HepG2 (cell line): ENCODE measurements around the gene PXMP4. TPM values are rescaled to one million over a fixed set of nuclear protein-coding genes. Genes with fewer than 3 reads are reported as not detected.

Source experiments
- ATAC-seq: fragments of 200-7000 bp; cut with Tn5 transposase; 3 replicates; pipeline ENCODE4 v1.9.1; 2020; ENCODE audit warnings: mild to moderate bottlenecking, moderate library complexity
- BruUV-seq: library from RNA; stranded (reverse); fragments of 400-500 nt; replicated peaks from 2 replicates; lab custom pipeline; 2021; lab: Mats Ljungman, UMichigan
- CTCF ChIA-PET: fragments of 300-600 bp; formaldehyde crosslinking; extraction: SDS; loops from one replicate; lab custom pipeline; 2021; ENCODE audit warnings: low total read pairs, inconsistent platforms, low intra/inter-chr PET ratio; lab: Yijun Ruan, JAX
- POLR2A ChIA-PET: fragments of 350-600 bp; sonication (Branson Sonifier 250); formaldehyde crosslinking; loops from one replicate; lab custom pipeline; 2020; ENCODE audit warnings: antibody characterized with exemption, inconsistent platforms; lab: Yijun Ruan, JAX
- DNase-seq: peaks from one replicate; pipeline ENCODE4 v3.0.0-alpha.2; 2015; ENCODE audit warnings: low spot score
- FAIRE-seq: peaks from 3 replicates; lab custom pipeline; 2011; peaks lifted over from hg19 to GRCh38; lab: Jason Lieb, UNC
- H2AFZ ChIP-seq: one replicate; pipeline ENCODE4 v1.6.1; 2011; ENCODE audit warnings: low read length, inconsistent platforms
- H3K27ac ChIP-seq: fragments of 300-600 bp; 3 replicates; pipeline ENCODE4 v1.8.0; 2011; ENCODE audit warnings: mixed run types, mild to moderate bottlenecking, mixed read lengths, low read length, inconsistent platforms; ENCODE audit not compliant: insufficient read depth; ENCODE audit errors: extremely low read length
- H3K27me3 ChIP-seq, 2 experiments: fragments of 200-600 bp in 1 of 2; 2 replicates in 1 of 2; 3 replicates in 1 of 2; pipeline versions ENCODE4 v1.6.0 to v1.8.0; 2011; ENCODE audit warnings: low read length in 2 of 2, mild to moderate bottlenecking in 2 of 2, moderate library complexity in 2 of 2, inconsistent platforms in 1 of 2; ENCODE audit not compliant: insufficient read depth in 2 of 2, control insufficient read depth in 1 of 2
- H3K36me3 ChIP-seq, 2 experiments: fragments of 200-600 bp in 1 of 2; replicated peaks in 1 of 2; 2 replicates in 1 of 2; 3 replicates in 1 of 2; pipeline versions ENCODE4 v1.5.1 to v1.8.0; 2011; ENCODE audit warnings: low read length in 2 of 2, inconsistent platforms in 1 of 2; ENCODE audit not compliant: insufficient read depth in 2 of 2, control insufficient read depth in 1 of 2
- H3K4me1 ChIP-seq: 2 replicates; pipeline ENCODE4 v1.5.1; 2012; ENCODE audit warnings: low read length, inconsistent platforms; ENCODE audit not compliant: insufficient read depth
- H3K4me2 ChIP-seq: 2 replicates; pipeline ENCODE4 v1.6.0; 2011; ENCODE audit warnings: low read depth, low read length, inconsistent platforms
- H3K4me3 ChIP-seq, 3 experiments: fragments of 200-600 bp in 1 of 3; sonication (generic), shearing (Covaris generic) in 1 of 3; replicated peaks in 1 of 3; 2 replicates each; pipeline ENCODE4 v1.5.1; 2011 to 2016; ENCODE audit warnings: low read length in 3 of 3, inconsistent platforms in 2 of 3, low read depth in 2 of 3, mild to moderate bottlenecking in 2 of 3, control low read depth in 1 of 3, mixed read lengths in 1 of 3; ENCODE audit not compliant: insufficient read depth in 1 of 3
- H3K79me2 ChIP-seq: one replicate; pipeline ENCODE4 v1.6.1; 2011; ENCODE audit warnings: low read length, inconsistent platforms; ENCODE audit not compliant: insufficient read depth
- H3K9ac ChIP-seq: 2 replicates; pipeline ENCODE4 v1.6.0; 2011; ENCODE audit warnings: mild to moderate bottlenecking, low read depth, low read length, inconsistent platforms; ENCODE audit not compliant: insufficient read depth
- H3K9me3 ChIP-seq: 2 replicates; pipeline ENCODE4 v1.5.1; 2012; ENCODE audit warnings: mild to moderate bottlenecking, low read length
- H4K20me1 ChIP-seq: 2 replicates; pipeline ENCODE4 v1.6.0; 2011; ENCODE audit warnings: inconsistent platforms, mild to moderate bottlenecking, low read length, moderate library complexity; ENCODE audit not compliant: insufficient read depth
- SALL1 ChIP-seq: sonication (generic); formaldehyde crosslinking; IDR thresholded peaks from 2 replicates; pipeline ENCODE4 v1.8.0; 2022; ENCODE audit warnings: mild to moderate bottlenecking, missing genetic modification reagents
- SMARCE1 ChIP-seq: fragments of 450-650 bp; IDR thresholded peaks from 2 replicates; pipeline ENCODE4 v1.6.1; 2017; ENCODE audit warnings: borderline replicate concordance
- SP1 ChIP-seq, 2 experiments: fragments of 450-650 bp in 1 of 2; sonication (generic) in 1 of 2; formaldehyde crosslinking in 1 of 2; IDR thresholded peaks; 2 replicates each; pipeline versions ENCODE4 v1.4.0 to v1.6.1; 2016 to 2020; ENCODE audit warnings: missing genetic modification reagents in 1 of 2
- TAF1 ChIP-seq: sonication (generic); formaldehyde crosslinking; IDR thresholded peaks from 2 replicates; pipeline ENCODE4 v1.4.0; 2020; ENCODE audit warnings: missing genetic modification reagents
- ZBTB38 ChIP-seq: sonication (generic); formaldehyde crosslinking; IDR thresholded peaks from 2 replicates; pipeline ENCODE4 v1.5.1; 2020; ENCODE audit warnings: mild to moderate bottlenecking, missing genetic modification reagents
- ZNF737 ChIP-seq: sonication (generic); formaldehyde crosslinking; IDR thresholded peaks from 2 replicates; pipeline ENCODE4 v1.5.0; 2020; ENCODE audit warnings: missing genetic modification reagents, mild to moderate bottlenecking, borderline replicate concordance
- ZNF768 ChIP-seq: sonication (generic); formaldehyde crosslinking; IDR thresholded peaks from 2 replicates; pipeline ENCODE4 v1.4.0; 2020; ENCODE audit warnings: missing genetic modification reagents
- WGBS: methylation state at CpG from one replicate; pipeline ENCODE4 v1.1.6; 2017; ENCODE audit warnings: low lambda C conversion rate; 5-methylcytosine and 5-hydroxymethylcytosine counted together
- in situ Hi-C: cut with HindIII; loops from 2 replicates; pipeline ENCODE4 v1.10.0; 2017; ENCODE audit warnings: low pct_unique_long_range_greater_than_20kb; ENCODE audit not compliant: extremely low pct_ligation_motif_present
- intact Hi-C: fragments of 100-400 bp; cut with micrococcal nuclease; formaldehyde crosslinking; loops from one replicate; pipeline ENCODE4 v1.10.0; 2022; ENCODE audit not compliant: unreplicated experiment
- polyA plus RNA-seq, 8 experiments: library from polyadenylated mRNA; depleted of rRNA in 3 of 8; stranded (reverse) in 7 of 8; unstranded in 1 of 8; fragments of >200 nt; fragmentation: Illumina TruSeq in 4 of 8; extraction: Trizol in 4 of 8; gene quantifications; 2 replicates each; pipeline versions ENCODE4 v1.2.1 to v1.2.3, GENCODE V29; 2011 to 2016; ENCODE audit warnings: low read depth in 4 of 8, missing spikeins in 1 of 8, mixed read lengths in 1 of 8; ENCODE audit not compliant: insufficient read depth in 1 of 8
- total RNA-seq, 5 experiments: library from RNA; depleted of rRNA; stranded (reverse); fragments of >200 nt; fragmentation: Illumina TruSeq; extraction: Trizol; gene quantifications; 2 replicates each; pipeline ENCODE4 v1.2.3, GENCODE V29; 2016; ENCODE audit warnings: low read depth in 1 of 5
- TF ChIP-seq, protein P1 (sequence below): sonication (generic); formaldehyde crosslinking; IDR thresholded peaks from 2 replicates; pipeline ENCODE4 v1.8.1; 2023; ENCODE audit warnings: mild to moderate bottlenecking, moderate library complexity, missing genetic modification reagents
- TF ChIP-seq, protein P2 (sequence below): IDR thresholded peaks from 2 replicates; pipeline ENCODE4 v1.6.1; 2016; ENCODE audit warnings: missing compliant biosample characterization, missing genetic modification reagents, borderline replicate concordance
- TF ChIP-seq, protein P3 (sequence below): sonication (generic); formaldehyde crosslinking; IDR thresholded peaks from 2 replicates; pipeline ENCODE4 v1.5.1; 2020; ENCODE audit warnings: mild to moderate bottlenecking, missing genetic modification reagents, moderate library complexity

PXMP4 gene
- total and polyA plus RNA-seq, 2 of the 13 experiments (the other 11 are each of a cell fraction or from before 2014, with no cell fraction given): not detected

DNA sequence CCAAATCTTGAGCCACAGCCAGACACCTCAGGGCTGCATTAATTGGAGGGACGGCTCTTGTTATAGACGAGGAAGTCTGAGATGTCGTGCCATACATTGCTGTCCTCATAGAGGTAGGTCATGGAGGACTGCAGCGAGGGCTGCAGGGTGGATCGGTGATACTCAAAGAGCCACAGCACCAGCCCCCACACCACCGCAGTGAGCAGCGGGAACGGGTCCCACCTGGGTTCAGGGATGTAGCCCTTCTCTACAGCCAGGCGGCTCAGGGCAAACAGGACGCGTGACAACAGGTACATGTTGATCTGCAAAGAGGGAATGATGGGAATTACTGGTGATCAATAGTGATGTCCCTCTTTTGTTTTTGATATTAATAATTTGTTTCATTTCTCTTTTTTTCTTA, 12.4 kb downstream of the PXMP4 start:
- H3K9me3 ChIP-seq: no peaks in the 10 kb centered on the region
- no peak for FAIRE-seq
- POLR2A ChIA-PET: no interaction called here
- H3K36me3 ChIP-seq: no peaks in the 10 kb centered on the region
- H3K9ac ChIP-seq: no peak overlapping the region
- peaks cover 0 to 4% of the 10 kb centered on the region in 2 experiments; a peak in 1 of 5 replicates for H3K27me3 ChIP-seq
- intact Hi-C loops (no loop called here), in situ Hi-C loops (no loop called here)
- no peaks in the 10 kb centered on the region for H4K20me1 ChIP-seq
- H3K4me1 ChIP-seq: peaks cover 66% of the 10 kb centered on the region
- H3K4me3 ChIP-seq: no peak overlapping the region
- ATAC-seq: no peak
- DNase-seq: no peak
- no peak for TF ChIP-seq TAF1 (CRISPR knock-in tag)
- TF ChIP-seq, protein P1, sequence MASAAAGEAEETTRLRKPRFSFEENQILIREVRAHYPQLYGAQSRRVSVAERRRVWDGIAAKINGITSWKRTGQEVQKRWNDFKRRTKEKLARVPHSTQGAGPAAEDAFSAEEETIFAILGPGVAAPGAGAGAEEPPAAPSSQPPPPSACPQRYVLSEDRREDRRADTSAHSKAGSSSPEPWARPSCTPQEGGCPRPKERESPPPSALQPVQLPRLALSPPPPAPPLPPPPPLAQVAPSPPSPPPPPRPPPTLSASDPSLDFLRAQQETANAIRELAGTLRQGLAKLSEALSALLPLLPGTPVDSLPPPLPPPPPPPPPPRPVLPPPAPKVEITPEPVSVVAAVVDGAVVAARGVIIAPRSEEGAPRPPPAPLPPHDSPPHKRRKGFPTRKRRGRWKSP (CRISPR knock-in tag): no peak
- TF ChIP-seq, protein P2, sequence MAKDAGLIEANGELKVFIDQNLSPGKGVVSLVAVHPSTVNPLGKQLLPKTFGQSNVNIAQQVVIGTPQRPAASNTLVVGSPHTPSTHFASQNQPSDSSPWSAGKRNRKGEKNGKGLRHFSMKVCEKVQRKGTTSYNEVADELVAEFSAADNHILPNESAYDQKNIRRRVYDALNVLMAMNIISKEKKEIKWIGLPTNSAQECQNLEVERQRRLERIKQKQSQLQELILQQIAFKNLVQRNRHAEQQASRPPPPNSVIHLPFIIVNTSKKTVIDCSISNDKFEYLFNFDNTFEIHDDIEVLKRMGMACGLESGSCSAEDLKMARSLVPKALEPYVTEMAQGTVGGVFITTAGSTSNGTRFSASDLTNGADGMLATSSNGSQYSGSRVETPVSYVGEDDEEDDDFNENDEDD: no peak
- TF ChIP-seq ZNF737 (CRISPR knock-in tag): peak; percentile 73; the same call in 1 of the 2 replicates
- peak; percentile 82 for TF ChIP-seq ZBTB38 (CRISPR knock-in tag)
- peak; percentile 11; the same call in 1 of the 2 replicates for TF ChIP-seq ZNF768 (CRISPR knock-in tag)
- TF ChIP-seq, protein P3, sequence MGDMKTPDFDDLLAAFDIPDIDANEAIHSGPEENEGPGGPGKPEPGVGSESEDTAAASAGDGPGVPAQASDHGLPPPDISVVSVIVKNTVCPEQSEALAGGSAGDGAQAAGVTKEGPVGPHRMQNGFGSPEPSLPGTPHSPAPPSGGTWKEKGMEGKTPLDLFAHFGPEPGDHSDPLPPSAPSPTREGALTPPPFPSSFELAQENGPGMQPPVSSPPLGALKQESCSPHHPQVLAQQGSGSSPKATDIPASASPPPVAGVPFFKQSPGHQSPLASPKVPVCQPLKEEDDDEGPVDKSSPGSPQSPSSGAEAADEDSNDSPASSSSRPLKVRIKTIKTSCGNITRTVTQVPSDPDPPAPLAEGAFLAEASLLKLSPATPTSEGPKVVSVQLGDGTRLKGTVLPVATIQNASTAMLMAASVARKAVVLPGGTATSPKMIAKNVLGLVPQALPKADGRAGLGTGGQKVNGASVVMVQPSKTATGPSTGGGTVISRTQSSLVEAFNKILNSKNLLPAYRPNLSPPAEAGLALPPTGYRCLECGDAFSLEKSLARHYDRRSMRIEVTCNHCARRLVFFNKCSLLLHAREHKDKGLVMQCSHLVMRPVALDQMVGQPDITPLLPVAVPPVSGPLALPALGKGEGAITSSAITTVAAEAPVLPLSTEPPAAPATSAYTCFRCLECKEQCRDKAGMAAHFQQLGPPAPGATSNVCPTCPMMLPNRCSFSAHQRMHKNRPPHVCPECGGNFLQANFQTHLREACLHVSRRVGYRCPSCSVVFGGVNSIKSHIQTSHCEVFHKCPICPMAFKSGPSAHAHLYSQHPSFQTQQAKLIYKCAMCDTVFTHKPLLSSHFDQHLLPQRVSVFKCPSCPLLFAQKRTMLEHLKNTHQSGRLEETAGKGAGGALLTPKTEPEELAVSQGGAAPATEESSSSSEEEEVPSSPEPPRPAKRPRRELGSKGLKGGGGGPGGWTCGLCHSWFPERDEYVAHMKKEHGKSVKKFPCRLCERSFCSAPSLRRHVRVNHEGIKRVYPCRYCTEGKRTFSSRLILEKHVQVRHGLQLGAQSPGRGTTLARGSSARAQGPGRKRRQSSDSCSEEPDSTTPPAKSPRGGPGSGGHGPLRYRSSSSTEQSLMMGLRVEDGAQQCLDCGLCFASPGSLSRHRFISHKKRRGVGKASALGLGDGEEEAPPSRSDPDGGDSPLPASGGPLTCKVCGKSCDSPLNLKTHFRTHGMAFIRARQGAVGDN (CRISPR knock-in tag): peak; percentile 40
- peak; percentile 21; the same call in 1 of the 2 replicates for TF ChIP-seq SALL1 (CRISPR knock-in tag)
- TF ChIP-seq SP1 (IDR thresholded peaks at IDR 0.05): no peak
- no peak for TF ChIP-seq SP1 (CRISPR knock-in tag; IDR thresholded peaks at IDR 0.05)
- TF ChIP-seq SMARCE1: 0 out of 2 replicates have a peak, but pooled peaks have one; percentile 23
- 78% methylated on average over 11 of the region's 11 CpGs for WGBS
- no peaks in the 10 kb centered on the region for H3K79me2 ChIP-seq
- H3K4me2 ChIP-seq: no peak overlapping the region
- CTCF ChIA-PET: no interaction called here
- no peak overlapping the region for H2AFZ ChIP-seq
- H3K27ac ChIP-seq: no peak overlapping the region
- no TSS peak for BruUV-seq
